ENCODE results near the gene F11. TPM values are rescaled to one million over a fixed set of nuclear protein-coding genes. Genes with fewer than 3 reads are reported as not detected.

F11 gene
- total and polyA plus RNA-seq, 9 of the 15 experiments (the other 6 are each of a cell fraction or from before 2014, with no cell fraction given), result not detected

DNA sequence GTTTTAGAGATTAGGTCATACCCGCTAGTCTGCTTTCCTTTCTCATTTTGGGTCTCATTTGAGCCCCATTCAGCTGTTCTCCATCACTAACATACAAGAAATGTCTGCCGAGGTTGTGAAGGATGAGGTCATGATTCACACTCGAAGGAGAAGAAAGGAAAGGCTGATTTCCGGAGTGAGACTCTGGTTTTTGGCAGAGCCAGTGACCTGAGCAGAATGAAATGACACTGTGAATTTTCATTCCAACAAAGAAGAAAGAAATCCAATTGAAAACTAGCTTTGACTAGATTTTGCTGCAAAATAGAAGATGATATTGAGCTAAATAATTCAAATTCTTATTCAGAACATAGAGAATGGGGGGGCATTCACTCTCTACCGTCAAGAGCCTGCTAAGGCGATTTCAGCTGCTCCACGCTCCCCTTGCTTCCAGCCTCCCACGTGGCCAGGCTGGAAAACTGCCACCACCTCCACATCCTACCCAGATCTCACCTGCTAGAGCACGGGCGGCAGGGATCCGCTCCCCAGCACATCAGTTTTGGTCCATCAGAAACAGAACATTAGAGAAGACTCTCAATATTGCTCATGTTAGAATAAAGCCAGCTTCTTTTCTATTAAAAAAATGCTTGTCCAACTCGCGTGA lies 39.0 kb downstream of the F11 start:
- FAIRE-seq (no peak), ATAC-seq (no peak), DNase-seq (ENCODE audit: extremely low read depth in 1 of 4, low spot score in 3 of 4) (no peak)
- H3K4me3 ChIP-seq, result no peak overlapping the region
- TF ChIP-seq ZNF311 (CRISPR knock-in tag; IDR thresholded peaks at IDR 0.05) (no peak), MAFG (tag; conservative IDR thresholded peaks at IDR 0.05) (no peak), ETV6 (IDR thresholded peaks at IDR 0.05; ENCODE audit: borderline replicate concordance in 1 of 2, low read depth in 2 of 2, low read length in 1 of 2) (no peak), ETV6 (CRISPR knock-in tag; IDR thresholded peaks at IDR 0.05; ENCODE audit: borderline replicate concordance) (no peak), ZBTB8A (IDR thresholded peaks at IDR 0.05; ENCODE audit: partially characterized antibody) (no peak), PHB2 (IDR thresholded peaks at IDR 0.05; ENCODE audit: low read depth) (no peak)
- H3K4me1 ChIP-seq (replicated peaks in 1 of 2; ENCODE audit: control insufficient read depth in 2 of 2, insufficient read depth in 2 of 2, low read length in 2 of 2), result no peaks in the 10 kb centered on the region
- under 1% methylated on average over 13 of the region's 13 CpGs for WGBS (ENCODE audit: insufficient coverage, low coverage, missing lambda C conversion rate)
- POLR2A ChIA-PET, result no interaction called here
- no peak overlapping the region for H3K27ac ChIP-seq (ENCODE audit: extremely low read depth, low read depth, low read length)
- no peaks in the 10 kb centered on the region for H4K20me1 ChIP-seq (replicated peaks; ENCODE audit: control insufficient read depth, insufficient read depth, low read length)
- CTCF ChIA-PET (ENCODE audit: low intra/inter-chr PET ratio), result no interaction called here
- H3K27me3 ChIP-seq (ENCODE audit: control insufficient read depth in 2 of 2, insufficient read depth in 2 of 2, low read length in 2 of 2), result peaks cover 0 to 33% of the 10 kb centered on the region in 2 experiments; a peak in 3 of 5 replicates
- H3K79me2 ChIP-seq (ENCODE audit: control insufficient read depth, insufficient read depth, low read length), result no peaks in the 10 kb centered on the region
- no peaks in the 10 kb centered on the region for H3K9me3 ChIP-seq (replicated peaks; ENCODE audit: control insufficient read depth, insufficient read depth, low read depth, low read length)
- H3K4me2 ChIP-seq (ENCODE audit: insufficient read depth, low read length), result no peak overlapping the region
- no TSS peak for BruUV-seq (replicated peaks)
- intact Hi-C loops (cut with micrococcal nuclease), result no loop called here
- no peaks in the 10 kb centered on the region for H3K36me3 ChIP-seq (ENCODE audit: control insufficient read depth, insufficient read depth, low read length)
- in situ Hi-C loops (cut with MboI), result no loop called here
- H3K9me1 ChIP-seq (ENCODE audit: control insufficient read depth, insufficient read depth, low read length), result no peaks in the 10 kb centered on the region
- H3K9ac ChIP-seq (ENCODE audit: insufficient read depth in 1 of 2, low read depth in 2 of 2, low read length in 2 of 2), result no peak overlapping the region
- H2AFZ ChIP-seq (ENCODE audit: low read depth, low read length), result no peak overlapping the region

DNA sequence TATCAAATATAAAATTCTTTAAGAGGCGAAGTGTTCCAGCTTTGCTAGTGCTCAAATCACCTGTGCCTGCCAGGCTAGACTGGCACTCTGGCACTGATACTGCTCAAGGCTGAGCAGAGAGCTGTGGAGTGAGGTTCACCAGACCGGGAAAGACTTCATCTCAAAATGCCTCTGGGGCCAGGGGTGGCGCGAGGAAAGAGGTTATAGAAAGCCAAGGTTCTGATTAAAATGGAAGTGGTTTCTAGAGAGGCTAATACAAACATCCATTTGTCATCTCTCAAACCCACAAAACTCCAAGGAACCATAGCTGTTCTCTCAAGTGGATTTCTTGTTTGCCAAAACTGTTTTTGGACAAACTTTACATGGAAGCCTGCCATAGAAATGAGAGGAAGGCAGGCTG lies 41.5 kb downstream of the F11 start:
- Histone ChIP-seq H3K4me3 (no peak overlapping the region), H3K27ac (ENCODE audit: extremely low read depth, low read depth, low read length) (no peak overlapping the region), H3K36me3 (ENCODE audit: control insufficient read depth, insufficient read depth, low read length) (no peaks in the 10 kb centered on the region), H3K27me3 (ENCODE audit: control insufficient read depth in 2 of 2, insufficient read depth in 2 of 2, low read length in 2 of 2) (peaks cover 2 to 35% of the 10 kb centered on the region in 2 experiments; a peak in 3 of 5 replicates), H3K4me2 (ENCODE audit: insufficient read depth, low read length) (no peak overlapping the region), H3K9ac (ENCODE audit: insufficient read depth in 1 of 2, low read depth in 2 of 2, low read length in 2 of 2) (no peak overlapping the region), H3K9me3 (replicated peaks; ENCODE audit: control insufficient read depth, insufficient read depth, low read depth, low read length) (no peaks in the 10 kb centered on the region), H3K79me2 (ENCODE audit: control insufficient read depth, insufficient read depth, low read length) (no peaks in the 10 kb centered on the region), H3K9me1 (ENCODE audit: control insufficient read depth, insufficient read depth, low read length) (no peaks in the 10 kb centered on the region), H2AFZ (ENCODE audit: low read depth, low read length) (no peak overlapping the region), H3K4me1 (replicated peaks in 1 of 2; ENCODE audit: control insufficient read depth in 2 of 2, insufficient read depth in 2 of 2, low read length in 2 of 2) (no peaks in the 10 kb centered on the region), H4K20me1 (replicated peaks; ENCODE audit: control insufficient read depth, insufficient read depth, low read length) (no peaks in the 10 kb centered on the region)
- no peak for ATAC-seq
- ChIA-PET CTCF (ENCODE audit: low intra/inter-chr PET ratio) (no interaction called here), POLR2A (no interaction called here)
- no peak for DNase-seq (ENCODE audit: extremely low read depth in 1 of 4, low spot score in 3 of 4)
- intact Hi-C loops (cut with micrococcal nuclease), result no loop called here
- no TSS peak for BruUV-seq (replicated peaks)
- no peak for FAIRE-seq
- WGBS (ENCODE audit: insufficient coverage, low coverage, missing lambda C conversion rate), result 4% methylated on average over 4 of the region's 4 CpGs
- in situ Hi-C loops (cut with MboI), result no loop called here
- TF ChIP-seq, protein P1, sequence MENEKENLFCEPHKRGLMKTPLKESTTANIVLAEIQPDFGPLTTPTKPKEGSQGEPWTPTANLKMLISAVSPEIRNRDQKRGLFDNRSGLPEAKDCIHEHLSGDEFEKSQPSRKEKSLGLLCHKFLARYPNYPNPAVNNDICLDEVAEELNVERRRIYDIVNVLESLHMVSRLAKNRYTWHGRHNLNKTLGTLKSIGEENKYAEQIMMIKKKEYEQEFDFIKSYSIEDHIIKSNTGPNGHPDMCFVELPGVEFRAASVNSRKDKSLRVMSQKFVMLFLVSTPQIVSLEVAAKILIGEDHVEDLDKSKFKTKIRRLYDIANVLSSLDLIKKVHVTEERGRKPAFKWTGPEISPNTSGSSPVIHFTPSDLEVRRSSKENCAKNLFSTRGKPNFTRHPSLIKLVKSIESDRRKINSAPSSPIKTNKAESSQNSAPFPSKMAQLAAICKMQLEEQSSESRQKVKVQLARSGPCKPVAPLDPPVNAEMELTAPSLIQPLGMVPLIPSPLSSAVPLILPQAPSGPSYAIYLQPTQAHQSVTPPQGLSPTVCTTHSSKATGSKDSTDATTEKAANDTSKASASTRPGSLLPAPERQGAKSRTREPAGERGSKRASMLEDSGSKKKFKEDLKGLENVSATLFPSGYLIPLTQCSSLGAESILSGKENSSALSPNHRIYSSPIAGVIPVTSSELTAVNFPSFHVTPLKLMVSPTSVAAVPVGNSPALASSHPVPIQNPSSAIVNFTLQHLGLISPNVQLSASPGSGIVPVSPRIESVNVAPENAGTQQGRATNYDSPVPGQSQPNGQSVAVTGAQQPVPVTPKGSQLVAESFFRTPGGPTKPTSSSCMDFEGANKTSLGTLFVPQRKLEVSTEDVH (IDR thresholded peaks at IDR 0.05; ENCODE audit: low read depth, partially characterized antibody), result no peak
- TF ChIP-seq CBX1 (IDR thresholded peaks at IDR 0.05; ENCODE audit: low read depth) (no peak), DMBX1 (CRISPR knock-in tag; IDR thresholded peaks at IDR 0.05; ENCODE audit: borderline replicate concordance) (no peak), SRF (CRISPR knock-in tag; IDR thresholded peaks at IDR 0.05) (no peak), ZNF77 (CRISPR knock-in tag; IDR thresholded peaks at IDR 0.05) (no peak), NFATC3 (IDR thresholded peaks at IDR 0.05) (no peak), ZBTB8A (IDR thresholded peaks at IDR 0.05; ENCODE audit: partially characterized antibody) (no peak), EWSR1 (IDR thresholded peaks at IDR 0.05; ENCODE audit: borderline replicate concordance, low read depth, partially characterized antibody) (no peak), EP400 (IDR thresholded peaks at IDR 0.05) (no peak), BCL6 (CRISPR knock-in tag; IDR thresholded peaks at IDR 0.05) (no peak), YBX1 (IDR thresholded peaks at IDR 0.05) (no peak)
